Panc1 (cell line): ENCODE data around the gene TM9SF3.

Experiments
- POLR2AphosphoS5 ChIP-seq: IDR thresholded peaks from 2 replicates; pipeline ENCODE4 v1.6.1; 2012; ENCODE audit warnings: mild to moderate bottlenecking, low read depth, low read length, moderate library complexity
- SIN3A ChIP-seq: IDR thresholded peaks from 2 replicates; pipeline ENCODE4 v1.6.1; 2012; ENCODE audit warnings: low read depth, mild to moderate bottlenecking, low read length, moderate library complexity, borderline replicate concordance; ENCODE audit not compliant: insufficient read depth
- TF ChIP-seq, protein P1 (sequence below): fragments of 450-650 bp; IDR thresholded peaks from 2 replicates; pipeline ENCODE4 v1.5.1; 2017; ENCODE audit warnings: mild to moderate bottlenecking

DNA sequence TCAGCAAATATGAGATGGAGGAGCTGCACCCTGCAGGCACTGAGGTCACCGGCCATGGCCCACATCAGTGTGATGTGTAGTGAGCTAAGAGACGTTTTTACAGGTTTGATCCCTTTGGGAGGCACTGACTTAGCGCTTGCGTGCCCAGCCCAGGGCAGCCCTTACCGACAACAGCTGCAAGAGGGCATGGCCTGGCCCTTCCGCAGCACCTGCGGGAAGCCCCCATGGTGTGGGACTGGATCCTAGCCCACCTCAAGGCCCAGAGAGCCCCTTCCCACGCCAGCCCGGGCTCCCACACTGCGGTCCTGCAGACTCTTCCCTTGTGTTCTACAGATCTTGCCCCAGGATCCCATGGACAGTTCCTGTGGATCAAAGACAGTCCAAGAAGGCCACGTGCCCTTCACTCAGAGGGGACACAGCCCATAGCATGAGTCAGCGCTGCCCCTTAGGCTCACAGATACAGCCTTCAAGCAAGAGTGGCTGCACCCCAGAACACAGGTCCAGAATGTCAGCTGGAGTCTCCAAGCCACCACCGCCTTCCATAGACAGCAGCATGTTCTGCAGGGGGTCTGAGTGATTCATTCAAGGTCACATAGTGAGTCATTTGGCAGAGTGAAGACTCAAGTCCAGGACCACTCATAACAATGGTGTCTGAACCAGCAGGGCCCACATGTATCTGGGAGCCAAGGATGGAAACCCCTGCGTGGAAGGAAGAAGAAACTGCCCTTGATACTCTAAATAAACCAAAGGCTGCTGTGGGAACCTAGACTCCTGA is 98.5 kb downstream of the TM9SF3 start:
- TF ChIP-seq POLR2AphosphoS5, result no peak
- TF ChIP-seq, protein P1, sequence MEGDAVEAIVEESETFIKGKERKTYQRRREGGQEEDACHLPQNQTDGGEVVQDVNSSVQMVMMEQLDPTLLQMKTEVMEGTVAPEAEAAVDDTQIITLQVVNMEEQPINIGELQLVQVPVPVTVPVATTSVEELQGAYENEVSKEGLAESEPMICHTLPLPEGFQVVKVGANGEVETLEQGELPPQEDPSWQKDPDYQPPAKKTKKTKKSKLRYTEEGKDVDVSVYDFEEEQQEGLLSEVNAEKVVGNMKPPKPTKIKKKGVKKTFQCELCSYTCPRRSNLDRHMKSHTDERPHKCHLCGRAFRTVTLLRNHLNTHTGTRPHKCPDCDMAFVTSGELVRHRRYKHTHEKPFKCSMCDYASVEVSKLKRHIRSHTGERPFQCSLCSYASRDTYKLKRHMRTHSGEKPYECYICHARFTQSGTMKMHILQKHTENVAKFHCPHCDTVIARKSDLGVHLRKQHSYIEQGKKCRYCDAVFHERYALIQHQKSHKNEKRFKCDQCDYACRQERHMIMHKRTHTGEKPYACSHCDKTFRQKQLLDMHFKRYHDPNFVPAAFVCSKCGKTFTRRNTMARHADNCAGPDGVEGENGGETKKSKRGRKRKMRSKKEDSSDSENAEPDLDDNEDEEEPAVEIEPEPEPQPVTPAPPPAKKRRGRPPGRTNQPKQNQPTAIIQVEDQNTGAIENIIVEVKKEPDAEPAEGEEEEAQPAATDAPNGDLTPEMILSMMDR, result no peak
- no peak for TF ChIP-seq SIN3A
